Hematopoietic multipotent progenitor cell treated with erythropoietin and hydrocortisone succinate and interleukin-3 and kit ligand, for 6 days (in vitro differentiated cells): ENCODE data around the gene KIF1B.

ENCODE experiments used
- DNase-seq: peaks from one replicate; pipeline ENCODE4 v3.0.0-alpha.2; 2015

Gene KIF1B

DNA sequence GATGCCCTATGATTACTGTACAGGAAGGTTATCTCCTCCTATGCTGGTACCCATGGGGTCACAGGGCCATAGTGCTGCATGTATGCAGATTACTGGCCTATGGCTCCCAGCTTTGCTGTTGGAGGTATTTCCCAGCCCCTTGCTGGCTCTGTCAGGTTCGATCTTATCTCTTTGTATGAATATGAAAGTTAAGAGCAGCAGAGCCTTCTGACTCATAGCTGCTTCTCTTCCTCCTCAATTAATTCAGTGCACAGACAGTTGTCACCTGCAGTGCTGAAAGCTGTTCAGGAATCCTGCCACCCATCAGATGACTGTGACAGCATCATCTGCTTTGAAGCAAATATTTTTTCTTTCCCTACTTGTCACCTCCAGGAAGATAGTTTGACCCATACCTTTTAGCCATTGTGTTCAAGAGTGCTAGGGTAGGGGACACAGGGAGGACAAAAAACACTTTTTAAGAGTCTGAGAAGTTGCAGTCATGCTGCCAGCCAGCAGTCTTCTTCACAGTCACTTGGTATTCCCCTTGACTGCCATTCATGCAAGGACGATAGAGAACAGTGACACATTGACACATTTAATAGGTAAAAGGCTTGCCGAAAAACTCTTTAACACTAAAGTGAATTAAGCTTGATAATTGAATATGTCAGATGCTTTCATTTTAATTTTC, 73.1 kb downstream of the KIF1B start:
- DNase-seq = no peak

DNA sequence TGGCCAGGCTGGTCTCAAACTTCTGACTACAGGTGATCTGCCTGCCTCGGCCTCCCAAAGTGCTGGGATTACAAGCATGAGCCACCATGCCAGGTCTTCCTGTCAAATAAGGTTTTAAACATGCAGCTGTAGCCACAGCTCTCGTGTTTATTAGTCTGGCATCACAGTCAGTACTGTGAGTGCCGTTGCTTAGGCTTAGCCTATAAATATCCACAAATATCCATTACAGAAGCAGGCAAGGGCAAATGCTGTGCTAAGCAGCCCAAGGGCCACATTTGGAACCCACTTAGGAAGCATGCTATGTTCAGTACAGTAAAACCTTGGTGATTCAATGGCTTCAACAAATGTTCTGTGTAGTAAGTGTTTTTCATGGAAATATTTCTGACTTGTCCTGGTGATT, 75.9 kb downstream of the KIF1B start:
- DNase-seq = no peak

DNA sequence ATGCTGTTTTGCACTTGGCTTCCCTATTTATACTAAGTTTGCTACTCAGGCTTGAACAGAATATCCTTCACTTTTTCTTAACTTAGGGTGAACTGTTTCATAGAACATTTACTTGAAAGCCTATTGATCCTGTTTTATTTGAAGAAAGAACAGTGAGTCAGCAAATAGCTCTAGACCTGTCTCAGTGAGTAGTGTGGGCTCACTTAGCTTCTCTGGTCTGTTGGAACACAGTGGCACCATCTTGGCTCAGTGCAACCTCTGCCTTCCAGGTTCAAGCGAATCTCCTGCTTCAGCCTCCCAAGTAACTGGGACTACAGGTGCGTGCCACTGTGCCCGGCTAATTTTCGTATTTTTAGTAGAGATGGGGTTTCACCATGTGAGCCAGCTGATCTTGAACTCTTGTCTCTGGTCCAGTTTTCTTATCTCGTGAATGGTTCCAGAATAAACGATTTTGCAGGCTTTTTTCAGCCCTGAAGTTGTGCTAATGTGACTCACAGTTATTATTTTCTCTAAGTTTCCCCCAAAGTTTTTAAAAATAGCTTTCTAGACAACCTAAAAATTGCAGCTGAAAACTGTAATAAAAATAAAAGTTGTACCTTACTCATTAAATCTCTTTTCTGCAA, 76.8 kb downstream of the KIF1B start:
- DNase-seq = no peak

DNA sequence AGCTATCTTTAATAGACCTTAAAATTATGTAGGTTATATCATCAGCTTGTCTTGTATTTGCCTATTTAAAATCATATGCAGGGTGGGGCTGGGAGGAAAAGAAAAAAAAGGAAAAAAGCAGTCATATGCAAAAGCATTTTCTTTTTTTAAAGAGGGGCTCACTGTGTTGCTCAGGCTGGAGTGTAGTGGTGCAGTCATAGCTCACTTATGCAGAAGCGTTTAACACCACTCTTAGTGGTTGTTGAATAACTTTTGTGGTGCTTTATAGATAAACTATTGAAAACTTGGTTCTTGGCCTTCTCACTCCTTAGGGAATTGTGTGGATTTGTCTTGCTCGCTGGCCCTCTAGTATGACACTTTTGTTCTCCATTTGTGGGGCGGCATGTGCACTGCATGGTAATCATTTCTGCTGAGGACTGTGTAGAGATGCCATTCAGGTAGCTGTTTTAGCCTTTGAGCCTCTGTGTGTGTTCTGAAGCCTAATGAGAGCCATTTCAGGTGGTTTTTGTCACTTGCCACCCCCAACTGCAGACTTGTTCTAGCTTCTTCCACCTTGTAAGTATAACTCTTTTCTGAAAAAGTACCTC, 77.8 kb downstream of the KIF1B start:
- DNase-seq = no peak

DNA sequence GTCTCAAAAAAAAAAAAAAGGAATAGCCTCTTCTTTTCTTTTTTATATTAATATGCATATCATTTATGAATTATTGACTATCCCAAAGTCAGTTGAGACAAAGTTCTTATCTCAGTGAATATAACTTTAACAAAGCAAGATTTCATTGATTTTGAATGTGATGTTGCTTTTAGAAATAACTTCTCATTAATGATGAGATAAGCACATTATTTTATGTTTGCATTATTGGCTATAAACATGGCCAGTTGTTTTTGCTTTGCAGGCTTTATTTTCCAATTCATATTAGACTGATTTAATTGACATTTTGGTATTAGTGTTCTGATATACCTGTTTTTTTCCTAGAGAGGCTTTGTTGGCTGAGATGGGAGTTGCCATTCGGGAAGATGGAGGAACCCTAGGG, 81.3 kb downstream of the KIF1B start:
- DNase-seq = no peak

DNA sequence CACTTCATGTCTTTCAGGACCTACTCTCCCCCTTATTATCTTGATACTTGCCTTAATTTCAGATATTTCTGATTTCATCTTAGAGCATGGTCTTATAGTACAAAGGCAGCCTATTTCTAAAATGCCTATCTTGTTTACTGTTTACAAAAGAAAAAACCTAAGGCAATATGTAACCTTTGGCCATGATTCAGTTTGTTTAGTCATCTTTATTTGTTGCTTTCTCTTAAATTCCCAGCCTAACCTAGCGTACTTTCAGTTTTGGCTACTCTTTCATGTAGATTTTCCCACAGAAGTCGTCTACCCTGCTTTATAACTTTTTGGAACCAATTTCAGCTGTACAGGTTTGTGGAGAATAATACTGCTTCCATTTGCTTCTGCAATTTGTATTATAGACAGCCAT, 81.8 kb downstream of the KIF1B start:
- DNase-seq = no peak

DNA sequence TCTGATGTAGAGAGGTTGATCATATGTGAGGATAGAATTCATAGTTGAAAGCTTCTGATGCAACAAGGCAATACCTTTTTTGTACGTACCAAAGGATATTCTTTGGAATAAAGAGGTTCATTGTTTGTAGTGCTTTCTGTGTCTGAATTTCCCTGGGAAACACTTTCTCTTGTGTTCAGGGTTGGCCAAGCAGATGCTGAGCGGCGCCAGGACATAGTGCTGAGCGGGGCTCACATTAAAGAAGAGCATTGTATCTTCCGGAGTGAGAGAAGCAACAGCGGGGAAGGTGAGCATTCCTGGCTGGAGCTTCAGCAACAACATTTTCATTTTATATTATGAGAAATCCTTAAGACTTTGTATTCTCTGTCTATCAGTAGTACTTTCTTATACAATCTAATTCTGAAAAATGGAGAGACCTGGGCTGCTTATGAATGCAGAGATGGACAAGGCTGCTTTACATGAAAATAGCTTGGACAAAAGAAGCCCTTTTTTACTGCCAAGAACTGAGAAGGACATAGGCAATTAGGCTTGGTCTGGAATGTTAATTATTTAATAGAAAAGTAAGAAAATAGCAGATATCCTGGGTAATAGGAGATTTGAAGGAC, 85.2 kb downstream of the KIF1B start:
- no peak for DNase-seq

DNA sequence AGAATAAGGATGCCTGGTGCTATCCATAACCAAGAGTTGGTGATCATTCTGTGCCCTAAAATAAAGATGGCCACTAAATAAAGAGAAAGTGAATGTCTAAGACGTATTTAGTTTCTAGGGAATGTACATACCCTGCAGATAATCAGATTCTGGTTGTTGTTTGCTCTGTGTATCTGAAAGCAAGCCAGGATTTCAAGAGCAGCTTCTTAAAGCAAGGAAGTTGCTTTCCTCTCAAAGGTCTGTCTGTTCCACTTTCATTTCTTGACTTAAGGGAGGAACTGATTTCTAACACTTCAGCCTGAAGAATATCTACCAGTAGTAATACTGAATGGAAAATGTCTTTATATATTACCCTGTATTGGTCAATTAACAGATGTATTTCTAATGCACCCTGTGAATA, 88.8 kb downstream of the KIF1B start:
- DNase-seq = no peak

DNA sequence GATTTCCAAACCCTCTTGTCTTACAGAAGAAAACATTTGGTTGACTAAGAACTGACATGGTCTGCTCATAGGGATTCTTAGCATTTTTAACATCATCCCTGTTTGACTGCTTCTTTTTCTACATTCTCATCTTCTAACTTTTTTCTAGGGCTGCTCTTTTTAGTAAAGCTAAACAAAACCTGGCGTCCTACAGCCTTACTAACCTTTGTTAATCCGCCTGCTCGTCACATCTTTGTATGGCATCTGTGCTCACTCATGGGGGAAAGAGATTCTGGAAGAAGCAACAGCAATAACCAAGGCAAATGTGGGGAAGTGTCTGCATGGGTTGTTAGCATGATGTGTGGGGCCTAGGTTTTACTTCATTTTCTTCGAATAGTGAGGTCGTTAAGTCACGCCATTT, 92.0 kb downstream of the KIF1B start:
- DNase-seq = no peak

DNA sequence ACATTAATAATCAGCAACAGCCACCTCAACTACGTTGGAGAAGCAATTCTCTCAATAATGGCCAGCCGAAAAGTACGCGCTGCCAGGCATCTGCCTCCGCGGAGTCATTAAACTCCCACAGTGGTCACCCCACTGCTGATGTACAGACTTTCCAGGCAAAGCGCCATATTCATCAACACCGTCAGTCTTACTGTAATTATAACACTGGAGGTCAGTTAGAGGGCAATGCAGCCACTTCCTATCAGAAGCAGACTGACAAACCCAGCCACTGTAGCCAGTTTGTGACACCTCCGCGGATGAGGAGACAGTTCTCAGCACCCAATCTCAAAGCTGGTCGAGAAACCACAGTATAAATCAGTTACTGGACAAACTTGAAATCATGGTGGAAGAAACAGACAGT, 93.9 kb downstream of the KIF1B start:
- no peak for DNase-seq

DNA sequence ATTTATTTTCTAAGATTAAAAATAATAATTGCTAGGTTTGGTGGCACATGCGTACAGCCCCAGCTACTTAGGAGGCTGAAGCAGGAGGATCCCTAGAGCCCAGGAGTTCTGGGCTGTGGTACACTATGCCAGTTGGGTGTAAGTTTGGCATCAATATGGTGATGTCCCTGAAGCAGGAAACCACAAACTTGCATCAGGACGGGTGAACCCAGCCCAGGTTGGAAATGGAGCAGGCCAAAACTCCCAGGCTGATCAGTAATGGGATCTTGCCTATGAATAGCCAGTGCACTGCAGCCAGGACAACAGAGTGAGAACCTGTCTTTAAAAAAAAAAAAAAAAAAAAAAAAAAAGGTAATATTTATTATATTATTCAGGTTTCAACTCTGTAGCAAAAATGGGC, 96.1 kb downstream of the KIF1B start:
- no peak for DNase-seq

DNA sequence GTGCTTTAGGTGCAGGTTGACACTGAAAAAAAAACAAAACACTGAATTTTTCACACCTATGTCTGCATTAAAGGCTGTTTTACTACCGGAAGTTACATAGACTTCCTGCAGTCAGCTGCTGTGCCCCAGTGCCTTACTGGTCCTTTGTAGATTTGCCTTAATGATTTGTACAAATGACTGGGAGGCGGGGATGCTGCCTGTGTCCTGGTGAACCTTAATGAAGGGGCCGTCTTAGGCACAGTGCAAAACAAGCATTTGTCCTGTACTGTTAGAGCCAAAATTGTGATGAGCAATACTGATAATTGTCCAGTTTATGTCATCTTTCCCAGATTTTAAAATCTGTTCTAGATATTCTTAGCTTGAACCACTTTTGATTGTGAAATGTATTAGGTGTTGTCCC, 97.6 kb downstream of the KIF1B start:
- DNase-seq = no peak

DNA sequence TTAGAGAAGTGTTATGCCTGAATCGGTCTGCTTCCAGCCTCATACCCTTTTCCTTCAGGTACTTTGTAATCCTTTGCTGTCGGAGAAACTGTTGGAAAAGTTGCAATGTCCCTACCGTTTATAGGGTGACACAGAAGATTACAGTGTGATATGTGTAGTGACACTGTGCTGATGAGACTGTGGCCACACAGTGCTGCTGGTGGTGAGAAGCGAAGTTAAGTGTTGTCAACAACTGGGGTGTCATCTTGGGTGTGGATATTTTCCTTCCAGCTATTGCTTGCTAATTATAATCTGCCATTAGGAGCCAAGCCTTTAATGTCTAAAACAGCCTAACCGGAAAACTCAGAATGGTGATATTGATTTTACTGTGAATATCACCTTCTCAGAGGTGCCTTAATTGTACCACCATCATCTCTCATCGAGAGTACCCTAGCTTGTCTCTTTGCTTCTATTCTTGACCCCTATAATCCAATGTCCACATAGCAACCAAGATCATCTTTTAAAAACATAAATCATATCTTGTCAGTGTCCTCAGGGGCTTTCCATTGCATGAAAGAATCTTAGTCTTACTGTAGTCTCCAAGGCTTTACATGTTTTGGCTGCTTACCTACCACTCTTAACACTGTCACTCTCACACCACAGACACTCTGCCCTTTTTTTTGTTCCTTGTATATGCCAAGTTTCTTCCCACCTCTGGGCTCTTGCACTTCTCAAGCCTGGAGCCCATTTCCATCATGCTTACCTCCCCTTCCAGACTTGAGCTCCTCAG, 99.1 kb downstream of the KIF1B start:
- no peak for DNase-seq

DNA sequence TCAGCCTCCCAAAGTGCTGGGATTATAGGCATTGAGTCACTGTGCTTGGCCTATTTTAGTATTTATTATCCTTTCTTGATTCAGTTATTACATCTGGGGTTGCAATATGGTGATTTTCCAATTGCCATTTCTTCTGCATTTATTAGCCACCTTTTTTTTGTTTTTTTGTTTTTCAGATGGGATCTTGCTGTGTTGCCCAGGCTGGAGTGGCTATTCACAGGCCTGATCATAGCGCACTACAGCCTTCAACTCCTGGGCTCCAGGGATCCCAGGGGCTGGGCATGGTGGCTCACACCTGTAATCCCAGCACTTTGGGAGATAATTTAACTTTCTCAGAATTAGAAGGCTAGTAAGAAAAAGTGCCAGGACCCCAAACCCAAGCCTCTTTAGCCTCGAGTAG, 106.4 kb downstream of the KIF1B start:
- no peak for DNase-seq

DNA sequence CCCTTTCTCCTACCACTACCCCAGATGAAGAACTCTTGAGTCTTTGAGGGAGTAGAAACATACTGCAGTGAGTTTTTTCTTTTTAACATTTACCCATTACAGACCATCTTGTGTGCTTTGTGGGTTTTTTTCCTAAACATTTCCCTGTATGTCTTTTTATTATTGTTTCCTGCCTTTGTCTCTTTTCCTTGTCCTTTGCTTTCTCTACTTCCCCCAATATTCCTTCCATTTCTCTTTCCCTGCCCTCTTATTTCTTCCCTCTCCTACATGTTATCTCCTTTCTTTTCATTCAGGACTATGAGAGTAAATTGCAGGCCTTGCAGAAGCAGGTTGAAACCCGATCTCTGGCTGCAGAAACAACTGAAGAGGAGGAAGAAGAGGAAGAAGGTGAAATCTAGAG, 109.4 kb downstream of the KIF1B start:
- DNase-seq = no peak

DNA sequence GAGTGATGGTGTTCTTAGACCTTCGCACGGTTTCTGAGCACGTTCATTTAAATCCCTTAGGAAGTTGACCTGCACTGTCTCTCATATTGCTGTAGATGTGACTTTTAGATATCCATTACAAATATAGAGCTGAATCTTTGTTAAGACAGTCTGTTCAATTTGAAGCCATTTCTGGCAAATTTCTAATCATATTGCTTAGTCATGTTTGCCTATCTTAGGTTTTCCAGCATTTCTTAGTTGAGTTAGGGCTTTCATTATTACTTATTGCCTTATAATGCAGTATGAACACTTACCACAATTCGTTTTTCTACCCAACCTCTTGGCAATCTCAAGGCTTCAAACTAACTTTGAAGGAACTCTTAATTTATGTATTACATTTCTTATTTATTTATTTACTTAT, 110.0 kb downstream of the KIF1B start:
- no peak for DNase-seq

DNA sequence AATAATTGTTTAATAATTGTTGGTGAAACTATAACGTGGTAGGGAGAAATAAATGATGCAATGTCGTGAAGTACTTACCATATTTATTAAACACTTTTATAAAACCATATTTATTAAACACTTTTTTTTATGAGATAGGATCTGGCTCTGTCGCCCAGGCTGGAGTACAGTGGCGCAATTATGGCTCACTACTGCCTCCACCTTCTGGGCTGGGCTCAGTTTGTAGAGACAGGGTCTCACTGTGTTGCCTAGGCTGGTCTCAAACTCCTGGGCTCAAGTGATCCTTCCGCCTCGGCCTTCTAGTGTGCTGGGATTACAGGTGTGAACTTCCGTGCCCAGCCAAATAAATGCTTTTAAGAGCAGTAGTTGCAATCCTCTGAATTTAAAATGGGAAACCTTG, 112.5 kb downstream of the KIF1B start:
- DNase-seq = no peak

DNA sequence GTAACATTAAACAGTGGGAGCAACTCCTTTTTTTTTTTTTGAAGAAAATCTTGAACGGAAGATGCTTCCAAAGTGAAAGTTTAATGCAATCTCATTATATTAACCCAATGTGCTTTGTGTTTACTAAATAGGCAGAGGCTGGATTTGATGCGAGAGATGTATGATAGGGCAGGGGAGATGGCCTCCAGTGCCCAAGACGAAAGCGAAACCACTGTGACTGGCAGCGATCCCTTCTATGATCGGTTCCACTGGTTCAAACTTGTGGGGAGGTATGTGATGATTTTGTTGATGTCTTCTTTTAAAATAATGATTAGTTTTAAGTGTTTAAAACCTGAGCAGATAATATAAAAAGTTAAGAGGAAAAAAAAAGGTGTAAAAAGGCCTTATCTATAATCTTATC, 114.3 kb downstream of the KIF1B start:
- DNase-seq = no peak

DNA sequence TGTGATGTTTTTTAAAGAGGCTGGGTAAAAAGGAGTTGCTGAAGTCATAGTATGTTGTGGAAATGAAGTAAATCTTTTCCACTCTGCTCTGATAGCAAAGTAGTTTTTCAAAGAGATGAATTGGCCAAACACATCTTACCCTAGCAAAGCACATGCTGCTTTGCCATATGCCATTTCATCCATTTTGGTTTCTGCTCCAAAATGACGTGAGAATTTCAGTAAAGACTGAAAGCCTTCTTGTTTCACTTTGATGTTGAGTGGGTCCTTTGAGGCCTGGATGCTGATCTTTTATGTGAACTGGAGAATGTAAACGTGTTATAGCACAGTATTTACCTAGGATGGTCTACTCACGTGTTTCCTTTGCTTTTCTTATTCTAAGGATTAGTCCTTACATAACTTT, 115.2 kb downstream of the KIF1B start:
- DNase-seq = no peak

DNA sequence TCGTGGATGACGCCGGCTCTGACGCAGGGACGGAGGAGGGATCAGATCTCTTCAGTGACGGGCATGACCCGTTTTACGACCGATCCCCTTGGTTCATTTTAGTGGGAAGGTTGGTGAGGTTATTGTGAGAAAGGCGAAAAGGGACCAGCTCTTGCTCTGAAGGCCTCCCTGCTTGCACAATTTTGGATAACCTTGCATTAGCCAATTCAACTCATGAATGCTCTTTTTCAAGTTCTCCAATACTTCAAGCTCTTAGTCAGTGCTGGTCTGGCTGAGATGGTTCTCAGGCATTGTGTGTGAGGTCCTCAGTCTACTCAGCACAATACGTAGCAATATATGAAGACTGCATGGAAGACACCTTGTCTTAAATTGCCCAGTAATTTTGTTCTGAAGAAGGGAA, 115.9 kb downstream of the KIF1B start:
- no peak for DNase-seq

DNA sequence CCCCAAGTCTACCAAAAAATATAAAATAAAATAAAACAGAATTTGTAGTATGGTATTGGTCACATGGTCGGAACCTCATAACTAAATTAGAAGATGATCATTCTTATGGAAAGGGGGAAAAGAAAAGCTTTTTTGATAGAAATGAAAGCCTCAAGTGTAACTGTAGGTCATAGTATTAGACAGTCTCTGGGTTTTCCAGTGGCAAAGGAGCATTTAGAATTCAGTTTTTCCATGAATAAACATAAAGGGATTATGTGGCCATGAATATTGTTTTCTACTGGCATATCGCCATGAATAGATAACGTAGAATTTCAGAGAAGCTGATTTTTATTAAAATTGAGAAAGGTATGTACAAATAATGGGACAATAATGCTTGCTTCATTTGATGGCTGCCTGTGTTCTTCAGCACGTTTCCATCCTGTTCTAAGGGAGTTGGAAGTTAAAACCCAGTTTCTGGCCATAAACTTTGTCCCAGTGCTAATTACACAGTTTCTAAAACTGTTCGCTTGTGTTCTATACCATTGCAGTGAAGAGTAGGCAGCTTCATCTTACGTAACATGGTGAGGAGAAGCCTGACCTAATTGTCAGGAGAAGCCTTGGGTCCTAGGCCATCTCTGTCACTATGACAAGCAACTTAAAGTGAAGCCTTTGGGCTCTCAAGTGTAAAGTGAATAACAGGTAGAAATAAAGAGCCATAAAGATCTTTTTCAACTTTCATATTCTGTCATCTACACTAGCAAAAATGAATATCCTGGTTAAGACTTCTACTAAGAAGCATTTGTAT, 118.0 kb downstream of the KIF1B start:
- DNase-seq = no peak

DNA sequence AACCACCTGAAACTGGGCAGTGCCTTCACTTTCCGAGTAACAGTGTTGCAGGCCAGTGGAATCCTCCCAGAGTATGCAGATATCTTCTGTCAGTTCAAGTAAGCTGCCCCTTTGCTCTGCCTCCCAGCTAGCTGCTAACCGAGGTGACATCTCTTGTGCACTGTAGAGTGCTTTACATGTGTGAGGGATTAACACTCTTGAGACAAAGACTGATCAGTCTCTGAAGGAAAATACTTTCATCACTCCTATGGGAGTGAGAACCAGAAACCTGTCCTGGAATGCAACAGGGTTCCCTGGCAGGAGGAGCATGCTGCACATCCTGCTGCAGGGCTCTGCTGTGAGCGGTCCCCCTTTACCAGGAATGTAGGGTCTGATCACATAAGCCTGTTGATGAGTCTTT, 127.1 kb downstream of the KIF1B start:
- no peak for DNase-seq

DNA sequence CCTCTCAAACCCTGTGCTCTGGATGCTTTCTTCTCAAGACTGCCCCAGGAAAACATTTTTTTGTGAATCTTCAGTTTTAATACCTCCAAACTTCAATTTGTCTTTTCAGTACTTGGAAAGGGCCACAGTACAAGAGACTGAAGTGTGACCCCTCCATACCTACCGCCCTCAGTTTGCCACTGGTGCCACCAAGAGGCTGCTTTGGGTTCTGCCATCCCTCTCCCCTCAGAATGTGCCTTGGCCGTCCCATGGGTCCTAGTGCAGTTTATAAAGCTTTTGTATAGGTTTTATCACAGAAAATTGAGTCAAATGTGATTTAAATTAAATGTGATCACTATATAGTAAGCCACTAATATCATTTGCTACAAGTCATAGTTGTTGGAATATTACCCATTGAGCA, 127.7 kb downstream of the KIF1B start:
- peak; percentile 72 for DNase-seq
